ENCODE results near the gene UBXN7. TPM values are rescaled to one million over a fixed set of nuclear protein-coding genes. Genes with fewer than 3 reads are reported as not detected.
"Not testable (repeated sequence)": the region's sequence is repeated elsewhere in the genome, so short reads cannot be mapped to it uniquely, and the experiment has no call there.

UBXN7 gene
- total RNA-seq, 1 experiment from 2014 or later = 61.7 TPM

DNA sequence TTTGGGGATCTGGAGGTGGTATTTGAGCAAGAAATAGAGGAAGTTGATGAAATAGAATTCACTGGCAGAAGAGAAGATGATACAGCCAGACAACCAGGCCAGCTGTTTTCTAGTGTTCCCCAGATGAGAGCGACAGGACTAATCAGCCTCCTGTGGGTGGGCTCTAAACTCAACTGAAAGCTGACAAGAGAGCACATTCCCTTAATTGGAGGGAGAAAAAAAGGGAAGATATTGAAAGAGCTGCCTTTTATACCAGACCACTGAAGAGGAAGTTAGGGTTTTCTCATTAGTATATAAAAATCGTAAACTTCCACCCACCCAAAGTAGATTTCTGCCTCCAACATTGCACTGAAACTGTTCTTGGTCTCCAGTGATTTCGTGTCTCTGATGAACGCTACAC, 87.6 kb downstream of the UBXN7 start:
- no peaks in the 10 kb centered on the region for H3K9me3 ChIP-seq (ENCODE audit: control insufficient read depth, insufficient read depth, low read depth, low read length)
- ChIA-PET POLR2A (no interaction called here), CTCF (no interaction called here)
- no peaks in the 10 kb centered on the region for H3K36me3 ChIP-seq (ENCODE audit: control insufficient read depth, insufficient read depth, low read length)
- no peak for ATAC-seq
- BruUV-seq (replicated peaks) = no TSS peak
- no peak overlapping the region for H3K4me3 ChIP-seq (ENCODE audit: low read depth in 2 of 2, low read length in 2 of 2)
- no peak for DNase-seq (ENCODE audit: low read depth, low spot score)
- no peak for TF ChIP-seq POLR2AphosphoS5 (IDR thresholded peaks at IDR 0.05; ENCODE audit: low read depth, low read length)
- TF ChIP-seq REST (IDR thresholded peaks at IDR 0.05; ENCODE audit: insufficient read depth in 1 of 2, low read depth in 2 of 2, low read length in 1 of 2) = no peak
- TF ChIP-seq TCF7L2 (IDR thresholded peaks at IDR 0.05; ENCODE audit: low read depth, low read length) = no peak
- TF ChIP-seq, protein P1, sequence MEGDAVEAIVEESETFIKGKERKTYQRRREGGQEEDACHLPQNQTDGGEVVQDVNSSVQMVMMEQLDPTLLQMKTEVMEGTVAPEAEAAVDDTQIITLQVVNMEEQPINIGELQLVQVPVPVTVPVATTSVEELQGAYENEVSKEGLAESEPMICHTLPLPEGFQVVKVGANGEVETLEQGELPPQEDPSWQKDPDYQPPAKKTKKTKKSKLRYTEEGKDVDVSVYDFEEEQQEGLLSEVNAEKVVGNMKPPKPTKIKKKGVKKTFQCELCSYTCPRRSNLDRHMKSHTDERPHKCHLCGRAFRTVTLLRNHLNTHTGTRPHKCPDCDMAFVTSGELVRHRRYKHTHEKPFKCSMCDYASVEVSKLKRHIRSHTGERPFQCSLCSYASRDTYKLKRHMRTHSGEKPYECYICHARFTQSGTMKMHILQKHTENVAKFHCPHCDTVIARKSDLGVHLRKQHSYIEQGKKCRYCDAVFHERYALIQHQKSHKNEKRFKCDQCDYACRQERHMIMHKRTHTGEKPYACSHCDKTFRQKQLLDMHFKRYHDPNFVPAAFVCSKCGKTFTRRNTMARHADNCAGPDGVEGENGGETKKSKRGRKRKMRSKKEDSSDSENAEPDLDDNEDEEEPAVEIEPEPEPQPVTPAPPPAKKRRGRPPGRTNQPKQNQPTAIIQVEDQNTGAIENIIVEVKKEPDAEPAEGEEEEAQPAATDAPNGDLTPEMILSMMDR (IDR thresholded peaks at IDR 0.05) = no peak
- no peak for TF ChIP-seq SIN3A (IDR thresholded peaks at IDR 0.05; ENCODE audit: borderline replicate concordance, insufficient read depth, low read depth, low read length)
- H3K27ac ChIP-seq (ENCODE audit: low read length) = no peak overlapping the region
- intact Hi-C loops (cut with micrococcal nuclease; ENCODE audit: unreplicated experiment) = no loop called here
- in situ Hi-C loops (cut with HindIII; ENCODE audit: low pct_unique_long_range_greater_than_20kb, low sequenced_read_pairs) = no loop called here
- H3K27me3 ChIP-seq (ENCODE audit: control insufficient read depth, insufficient read depth, low read length) = no peaks in the 10 kb centered on the region
- H3K4me1 ChIP-seq (ENCODE audit: control insufficient read depth, insufficient read depth, low read length) = 0 out of 2 replicates have a peak, but pooled peaks cover 2% of the 10 kb centered on the region

DNA sequence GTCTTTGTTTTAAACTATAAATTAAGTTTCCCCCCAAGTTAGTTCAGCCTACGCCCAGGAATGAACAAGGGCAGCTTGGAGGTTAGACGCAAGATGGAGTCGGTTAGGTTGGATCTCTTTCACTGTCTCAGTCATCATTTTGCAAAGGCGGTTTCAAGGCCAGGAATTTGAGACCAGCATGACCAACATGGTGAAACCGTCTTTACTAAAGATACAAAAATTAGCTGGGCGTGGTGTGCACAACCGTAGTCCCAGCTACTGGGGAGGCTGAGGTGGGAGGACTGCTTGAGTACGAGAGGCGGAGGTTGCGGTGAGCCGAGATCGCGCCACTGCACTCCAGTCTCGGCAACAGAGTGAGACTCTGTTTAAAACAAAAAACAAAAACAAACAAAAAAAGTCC, 88.3 kb downstream of the UBXN7 start:
- CTCF ChIA-PET = interaction anchor here (0.7 kb wide), 1 partner anchor 131 kb away, joined by 7 read pairs; no protein-coding TSS in a partner anchor
- H3K9me3 ChIP-seq (ENCODE audit: control insufficient read depth, insufficient read depth, low read depth, low read length); H3K27ac ChIP-seq (ENCODE audit: low read length); ATAC-seq; H3K36me3 ChIP-seq (ENCODE audit: control insufficient read depth, insufficient read depth, low read length); H3K4me1 ChIP-seq (ENCODE audit: control insufficient read depth, insufficient read depth, low read length); H3K4me3 ChIP-seq (ENCODE audit: low read depth in 2 of 2, low read length in 2 of 2); in situ Hi-C loops (cut with HindIII; ENCODE audit: low pct_unique_long_range_greater_than_20kb, low sequenced_read_pairs); BruUV-seq (replicated peaks); DNase-seq (ENCODE audit: low read depth, low spot score); intact Hi-C loops (cut with micrococcal nuclease; ENCODE audit: unreplicated experiment); H3K27me3 ChIP-seq (ENCODE audit: control insufficient read depth, insufficient read depth, low read length): not testable (repeated sequence)
- POLR2A ChIA-PET = interaction anchor here (0.5 kb wide), 1 partner anchor 11 kb away, joined by 9 read pairs; no protein-coding TSS in a partner anchor

DNA sequence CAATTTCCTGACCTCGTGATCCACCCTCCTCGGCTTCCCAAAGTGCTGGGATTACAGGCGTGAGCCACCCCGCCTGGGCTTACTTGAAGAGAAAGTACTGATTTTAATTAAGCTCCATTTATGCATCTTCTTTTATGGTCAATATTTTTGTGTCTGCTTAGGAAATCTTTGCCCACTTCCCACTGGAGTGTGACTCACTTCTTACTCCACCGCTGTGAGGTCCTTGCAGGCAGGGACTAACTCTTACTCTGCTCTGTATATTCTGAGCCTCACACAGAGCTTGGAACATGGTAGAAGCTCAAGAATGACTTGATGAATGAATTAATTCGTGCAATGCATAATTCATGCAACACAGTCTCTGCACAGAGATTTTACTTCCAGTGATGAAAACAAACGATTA, 91.1 kb downstream of the UBXN7 start:
- H3K4me1 ChIP-seq (ENCODE audit: control insufficient read depth, insufficient read depth, low read length) = no peaks in the 10 kb centered on the region
- no peak overlapping the region for H3K4me3 ChIP-seq (ENCODE audit: low read depth in 2 of 2, low read length in 2 of 2)
- ATAC-seq = no peak
- BruUV-seq (replicated peaks) = no TSS peak
- intact Hi-C loops (cut with micrococcal nuclease; ENCODE audit: unreplicated experiment) (no loop called here), in situ Hi-C loops (cut with HindIII; ENCODE audit: low pct_unique_long_range_greater_than_20kb, low sequenced_read_pairs) (no loop called here)
- H3K27ac ChIP-seq (ENCODE audit: low read length) = no peak overlapping the region
- ChIA-PET POLR2A (interaction anchor here (0.6 to 1.3 kb wide), 3 partner anchors 23 to 86 kb away, joined by 4 to 7 read pairs (median 5); partner anchors contain the start of gene DYNLT2B), CTCF (no interaction called here)
- H3K9me3 ChIP-seq (ENCODE audit: control insufficient read depth, insufficient read depth, low read depth, low read length) = no peaks in the 10 kb centered on the region
- no peak for DNase-seq (ENCODE audit: low read depth, low spot score)
- no peaks in the 10 kb centered on the region for H3K36me3 ChIP-seq (ENCODE audit: control insufficient read depth, insufficient read depth, low read length)
- no peaks in the 10 kb centered on the region for H3K27me3 ChIP-seq (ENCODE audit: control insufficient read depth, insufficient read depth, low read length)
- TF ChIP-seq, protein P1 (IDR thresholded peaks at IDR 0.05) = no peak
- no peak for TF ChIP-seq SIN3A (IDR thresholded peaks at IDR 0.05; ENCODE audit: borderline replicate concordance, insufficient read depth, low read depth, low read length)
- TF ChIP-seq REST (IDR thresholded peaks at IDR 0.05; ENCODE audit: insufficient read depth in 1 of 2, low read depth in 2 of 2, low read length in 1 of 2) = no peak
- no peak for TF ChIP-seq TCF7L2 (IDR thresholded peaks at IDR 0.05; ENCODE audit: low read depth, low read length)
- no peak for TF ChIP-seq POLR2AphosphoS5 (IDR thresholded peaks at IDR 0.05; ENCODE audit: low read depth, low read length)
